ENCODE results near the gene CTCFL.
A peak's percentile ranks its signal among the peaks of the same experiment; 100 is the strongest.

Gene CTCFL

GRCh38 chr20:57462781-57463180 is 62.2 kb downstream of the CTCFL start:
- ATAC-seq = no peak

- no peak for ATAC-seq
These were observed 63.2 kb downstream of the CTCFL start for GRCh38 chr20:57461726-57462125.

- ATAC-seq = no peak
These were observed 64.0 kb downstream of the CTCFL start for GRCh38 chr20:57460781-57461465.

- no peak for ATAC-seq
These were observed 65.0 kb downstream of the CTCFL start for GRCh38 chr20:57459897-57460296.

DNA sequence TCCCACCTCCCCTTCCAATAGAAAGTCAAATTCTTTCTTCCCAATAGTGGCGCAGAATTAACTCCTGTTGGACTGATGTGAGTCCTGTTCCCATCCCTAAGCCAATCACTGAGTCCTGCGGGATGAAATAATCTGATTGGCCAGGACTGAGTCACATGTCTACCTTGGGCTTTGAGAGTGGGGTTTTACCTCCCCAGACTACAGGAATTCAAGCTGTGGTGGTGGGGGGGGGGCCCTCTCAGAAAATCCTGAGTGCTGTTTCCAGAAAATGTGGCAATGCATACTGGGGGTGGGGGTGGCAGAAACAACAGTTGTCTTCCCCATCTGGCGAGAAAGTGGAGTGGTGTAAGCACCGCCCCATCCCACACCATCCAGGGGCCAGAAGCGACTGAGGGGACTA is 65.7 kb downstream of the CTCFL start:
- ATAC-seq = no peak

DNA sequence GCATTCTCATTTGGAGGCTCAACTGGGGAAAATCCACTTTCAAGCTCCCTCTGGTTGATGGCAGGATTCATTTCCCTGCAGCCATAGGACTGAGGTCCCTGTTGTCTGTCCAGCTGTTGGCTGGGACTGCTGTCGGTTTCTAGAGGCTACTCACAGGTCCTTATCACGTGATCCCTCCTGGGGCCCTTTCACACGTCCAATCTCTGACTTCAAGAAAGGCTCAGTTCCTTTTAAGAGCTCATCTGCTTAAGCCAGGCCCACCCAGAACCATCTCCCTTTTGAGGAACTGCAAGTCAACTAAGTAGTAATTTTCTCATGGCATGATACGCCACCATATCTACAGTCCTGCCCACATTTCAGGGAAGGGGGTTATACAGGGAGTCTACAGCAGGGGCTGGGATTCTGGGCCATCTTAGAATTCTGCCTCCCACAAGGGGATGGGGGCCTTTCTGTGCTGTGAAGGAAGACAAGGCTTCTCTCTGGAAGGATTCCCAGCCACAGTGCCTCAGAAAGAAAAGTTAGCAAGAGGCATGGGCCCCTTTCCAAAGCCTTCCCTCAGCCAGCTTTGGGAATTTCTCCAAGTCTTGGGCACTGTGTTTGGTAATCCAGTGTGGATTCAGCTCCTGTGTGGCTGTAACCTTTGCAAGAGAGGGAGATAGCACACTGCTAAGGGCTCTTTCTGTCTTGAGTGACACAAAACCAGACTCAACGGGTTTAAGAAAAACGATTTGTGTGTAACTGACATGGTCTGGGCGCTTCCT is 66.4 kb downstream of the CTCFL start:
- no peak for ATAC-seq

- no peak for ATAC-seq
These were observed 67.5 kb downstream of the CTCFL start for GRCh38 chr20:57457243-57458095.

- no peak for ATAC-seq
These were observed 68.8 kb downstream of the CTCFL start for GRCh38 chr20:57456116-57456515.

DNA sequence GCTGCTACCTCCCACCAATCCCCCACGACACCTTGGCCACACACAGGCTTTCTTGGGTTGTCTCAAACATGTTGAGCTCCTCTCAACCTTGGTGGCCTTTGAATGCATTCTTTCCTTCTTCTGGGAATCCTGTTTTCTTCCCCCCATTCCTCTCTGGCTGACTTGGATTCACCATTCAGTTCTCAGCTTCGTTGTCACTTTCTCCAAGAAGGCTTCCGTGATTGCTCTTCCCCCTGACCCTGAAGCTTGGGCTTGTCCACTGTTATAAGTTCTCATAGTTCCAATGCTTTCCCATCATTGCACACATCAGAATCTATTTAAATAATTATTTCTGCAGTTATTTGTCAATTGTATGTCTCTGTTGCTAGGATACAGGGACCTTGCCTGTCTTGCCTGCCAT is 69.6 kb downstream of the CTCFL start:
- no peak for ATAC-seq

DNA sequence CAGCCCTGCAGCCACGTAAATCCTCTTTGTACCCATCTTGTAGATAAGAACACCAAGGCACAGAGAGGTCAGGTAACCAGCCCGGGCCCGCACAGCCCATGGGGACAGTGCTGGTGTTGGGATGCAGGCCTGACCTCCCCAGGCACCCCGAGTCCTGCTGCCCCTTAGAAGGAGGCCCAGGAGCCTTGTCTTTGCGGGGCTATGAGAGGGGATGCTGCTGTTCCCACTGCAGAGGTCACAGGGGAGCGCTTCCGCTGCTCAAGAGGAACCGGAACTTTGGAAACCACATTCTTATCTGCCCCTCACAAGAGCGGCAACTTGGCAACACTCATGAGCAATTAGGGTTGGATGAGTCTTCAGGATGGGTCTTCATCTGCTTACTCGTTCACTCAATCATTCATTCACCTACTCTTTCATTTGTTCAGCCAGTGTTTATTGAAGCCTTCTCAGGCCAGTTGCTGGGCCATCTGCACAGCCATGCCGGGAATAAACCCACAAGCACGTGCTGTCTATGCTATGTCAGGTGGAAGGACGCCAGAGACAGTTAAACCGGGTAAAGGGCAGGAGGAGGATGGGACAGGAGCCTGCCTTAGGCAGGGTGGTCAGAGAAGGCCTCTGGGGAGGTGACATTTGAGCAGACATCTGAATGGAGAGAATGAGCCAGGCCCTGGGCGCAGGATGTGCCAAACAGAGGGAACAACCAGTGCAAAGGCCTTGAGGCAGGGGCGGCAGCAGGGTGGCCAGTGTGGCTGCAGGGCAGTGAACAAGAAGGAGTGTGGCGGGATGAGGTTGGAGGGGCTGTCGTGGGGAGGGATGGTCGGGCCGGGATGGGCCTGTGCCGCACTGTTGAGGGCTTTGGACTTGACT is 72.9 kb downstream of the CTCFL start:
- peak; percentile 31 to 56 for ATAC-seq

GRCh38 chr20:57451431-57451794 is 73.5 kb downstream of the CTCFL start:
- ATAC-seq = no peak

DNA sequence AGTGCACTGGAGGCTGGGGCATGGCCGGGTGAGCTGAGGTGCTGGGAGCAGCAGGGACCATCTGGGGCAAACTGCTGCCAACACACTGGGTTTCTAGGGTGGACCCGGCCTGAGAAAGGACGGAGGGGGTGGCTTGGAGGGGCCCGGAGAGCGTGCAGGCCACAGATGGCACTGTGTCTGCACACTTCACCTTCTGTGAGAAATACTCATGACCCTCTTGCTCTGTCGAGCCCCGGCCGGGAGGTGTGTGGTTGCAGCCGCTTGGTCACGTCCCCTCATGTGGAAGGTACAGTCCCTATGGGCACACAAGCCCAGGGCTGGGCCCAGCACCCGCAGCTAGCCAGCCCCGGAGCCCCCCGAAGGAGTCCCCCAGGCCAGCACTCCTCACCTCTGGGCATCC is 74.0 kb downstream of the CTCFL start:
- no peak for ATAC-seq

DNA sequence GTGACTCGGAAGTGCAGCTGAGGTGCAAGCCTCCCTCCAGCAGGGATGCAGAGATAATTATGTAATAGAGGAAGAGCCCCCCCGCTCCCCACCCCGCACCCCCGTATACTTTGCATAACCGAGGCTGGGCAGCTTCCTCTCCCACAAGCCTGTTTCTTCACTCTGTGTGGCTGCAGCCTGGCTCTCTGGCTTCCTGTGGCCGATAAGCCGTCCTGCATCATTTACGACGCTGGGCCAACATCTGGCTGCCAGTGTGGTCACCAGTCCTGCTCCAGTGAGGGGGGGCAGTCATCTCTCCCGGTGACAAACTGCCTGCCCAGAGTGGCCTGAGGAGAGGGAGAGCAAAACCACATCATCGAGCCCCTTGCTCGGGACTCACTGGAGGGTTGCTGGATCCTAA is 74.5 kb downstream of the CTCFL start:
- ATAC-seq = peak; percentile 42

- no peak for ATAC-seq
These were observed 75.3 kb downstream of the CTCFL start for GRCh38 chr20:57449398-57450354.

DNA sequence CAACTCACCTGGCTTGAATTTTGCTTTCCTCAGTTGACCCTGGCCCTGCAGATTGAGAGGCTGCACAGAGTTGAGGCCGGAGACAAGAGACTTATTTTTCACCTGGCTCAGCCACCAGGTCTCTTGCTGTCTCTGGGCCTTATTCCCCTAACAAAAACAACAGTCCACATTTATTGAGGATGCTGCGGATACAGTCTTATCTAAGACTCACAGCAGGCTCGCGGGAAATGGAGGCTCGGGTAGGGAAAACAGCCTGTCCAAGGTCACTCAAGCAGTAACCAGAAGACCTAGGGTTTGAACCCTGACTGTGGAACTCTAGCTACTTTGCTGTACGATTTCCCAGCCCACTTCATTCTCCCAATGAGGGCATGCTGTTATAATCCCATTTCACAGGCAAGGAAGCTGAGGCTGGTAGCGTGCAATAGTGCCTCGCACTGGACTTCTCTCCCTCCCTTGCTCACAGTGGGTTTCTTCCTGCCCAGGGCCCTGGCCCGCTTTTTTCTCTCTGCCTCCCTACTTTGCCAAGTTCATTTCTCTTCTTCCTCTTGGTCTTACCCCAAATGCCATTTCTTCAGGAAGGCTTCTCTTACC is 76.1 kb downstream of the CTCFL start:
- ATAC-seq = no peak
